ENCODE results near the gene LRRC8D. TPM values are rescaled to one million over a fixed set of nuclear protein-coding genes. Genes with fewer than 3 reads are reported as not detected.
A peak's percentile ranks its signal among the peaks of the same experiment; 100 is the strongest.

LRRC8D gene
- total RNA-seq, 3 donors from 2014 or later (not counting 1 experiment from before 2014, with no cell fraction given), result 16.2 to 26.2 (median 17.1) TPM

DNA sequence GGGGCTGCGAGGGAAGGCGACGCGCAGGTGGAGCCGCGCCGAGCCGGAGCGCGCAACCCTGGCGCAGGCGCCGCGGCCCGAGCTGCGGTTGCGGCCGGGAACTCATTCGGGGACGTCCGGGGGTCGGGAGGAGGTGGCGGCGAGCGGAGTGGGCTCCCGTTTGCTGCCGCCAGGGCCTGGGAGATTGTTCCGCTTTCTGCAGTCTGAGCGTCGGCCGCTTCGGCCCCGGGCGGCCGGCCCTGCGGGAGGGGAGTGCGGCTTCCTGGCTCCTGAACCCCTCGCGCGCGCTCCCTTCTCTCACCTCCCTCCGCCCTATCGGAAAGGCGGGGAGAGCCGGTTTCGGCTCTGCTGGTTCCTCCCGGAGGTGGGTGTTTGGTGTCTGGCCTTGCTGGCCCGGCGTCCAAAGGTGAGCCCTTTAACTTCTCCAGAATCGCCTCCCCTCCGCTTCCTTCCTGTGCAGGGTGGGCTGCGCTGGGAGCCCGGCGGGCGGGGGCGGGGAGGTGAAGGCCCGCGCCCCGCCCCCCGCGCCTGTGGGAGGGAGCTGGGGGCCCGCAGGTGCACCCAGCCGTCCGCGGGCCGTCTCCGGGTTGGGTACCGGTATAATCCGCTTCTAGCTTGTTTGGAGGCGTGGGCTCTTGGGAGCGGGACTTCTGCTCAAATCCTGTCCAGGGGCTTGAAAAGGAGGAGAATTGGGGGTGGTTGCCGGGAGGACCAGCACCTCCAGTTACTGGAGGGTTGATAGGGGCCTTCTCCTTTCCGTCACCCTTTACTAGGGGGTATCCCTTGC is 683 bp downstream of the LRRC8D start:
- Mint-ChIP-seq H3K27me3 (ENCODE audit: low read depth in 2 of 2) (no peaks in the 10 kb centered on the region), H3K36me3 (no peaks in the 10 kb centered on the region), H3K4me3 (peak overlapping the region; percentile 95), H3K27ac (peak overlapping the region in 1 of 2 donors; percentile 89), H3K4me1 (peaks cover 24 to 31% of the 10 kb centered on the region in 2 donors), H3K9me3 (no peaks in the 10 kb centered on the region)
- ATAC-seq, result peak; percentile 52 to 77 (median 64)
- intact Hi-C loops (cut with micrococcal nuclease), result loop anchor here (5.0 kb wide), 1 partner anchor 176 kb away; the partner anchor contains the start of gene ZNF326
- WGBS (ENCODE audit: insufficient coverage), result under 1% methylated on average over 72 of the region's 73 CpGs
- no peaks in the 10 kb centered on the region for H3K9me3 ChIP-seq (ENCODE audit: control insufficient read depth, insufficient read depth, low read length)
- DNase-seq, result peak; percentile 57 to 76
- TF ChIP-seq, protein P1, sequence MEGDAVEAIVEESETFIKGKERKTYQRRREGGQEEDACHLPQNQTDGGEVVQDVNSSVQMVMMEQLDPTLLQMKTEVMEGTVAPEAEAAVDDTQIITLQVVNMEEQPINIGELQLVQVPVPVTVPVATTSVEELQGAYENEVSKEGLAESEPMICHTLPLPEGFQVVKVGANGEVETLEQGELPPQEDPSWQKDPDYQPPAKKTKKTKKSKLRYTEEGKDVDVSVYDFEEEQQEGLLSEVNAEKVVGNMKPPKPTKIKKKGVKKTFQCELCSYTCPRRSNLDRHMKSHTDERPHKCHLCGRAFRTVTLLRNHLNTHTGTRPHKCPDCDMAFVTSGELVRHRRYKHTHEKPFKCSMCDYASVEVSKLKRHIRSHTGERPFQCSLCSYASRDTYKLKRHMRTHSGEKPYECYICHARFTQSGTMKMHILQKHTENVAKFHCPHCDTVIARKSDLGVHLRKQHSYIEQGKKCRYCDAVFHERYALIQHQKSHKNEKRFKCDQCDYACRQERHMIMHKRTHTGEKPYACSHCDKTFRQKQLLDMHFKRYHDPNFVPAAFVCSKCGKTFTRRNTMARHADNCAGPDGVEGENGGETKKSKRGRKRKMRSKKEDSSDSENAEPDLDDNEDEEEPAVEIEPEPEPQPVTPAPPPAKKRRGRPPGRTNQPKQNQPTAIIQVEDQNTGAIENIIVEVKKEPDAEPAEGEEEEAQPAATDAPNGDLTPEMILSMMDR (IDR thresholded peaks at IDR 0.05), result no peak
- H3K27me3 ChIP-seq (ENCODE audit: control insufficient read depth, insufficient read depth, low read length), result peaks cover 2% of the 10 kb centered on the region
- H3K4me3 ChIP-seq (ENCODE audit: low read length), result peak overlapping the region; percentile 85
- peaks cover 20% of the 10 kb centered on the region for H3K4me1 ChIP-seq (ENCODE audit: control insufficient read depth, insufficient read depth, low read length)
- peak overlapping the region; percentile 63 for H3K27ac ChIP-seq (ENCODE audit: low read length)
- no peaks in the 10 kb centered on the region for H3K36me3 ChIP-seq (ENCODE audit: control insufficient read depth, insufficient read depth, low read length)

DNA sequence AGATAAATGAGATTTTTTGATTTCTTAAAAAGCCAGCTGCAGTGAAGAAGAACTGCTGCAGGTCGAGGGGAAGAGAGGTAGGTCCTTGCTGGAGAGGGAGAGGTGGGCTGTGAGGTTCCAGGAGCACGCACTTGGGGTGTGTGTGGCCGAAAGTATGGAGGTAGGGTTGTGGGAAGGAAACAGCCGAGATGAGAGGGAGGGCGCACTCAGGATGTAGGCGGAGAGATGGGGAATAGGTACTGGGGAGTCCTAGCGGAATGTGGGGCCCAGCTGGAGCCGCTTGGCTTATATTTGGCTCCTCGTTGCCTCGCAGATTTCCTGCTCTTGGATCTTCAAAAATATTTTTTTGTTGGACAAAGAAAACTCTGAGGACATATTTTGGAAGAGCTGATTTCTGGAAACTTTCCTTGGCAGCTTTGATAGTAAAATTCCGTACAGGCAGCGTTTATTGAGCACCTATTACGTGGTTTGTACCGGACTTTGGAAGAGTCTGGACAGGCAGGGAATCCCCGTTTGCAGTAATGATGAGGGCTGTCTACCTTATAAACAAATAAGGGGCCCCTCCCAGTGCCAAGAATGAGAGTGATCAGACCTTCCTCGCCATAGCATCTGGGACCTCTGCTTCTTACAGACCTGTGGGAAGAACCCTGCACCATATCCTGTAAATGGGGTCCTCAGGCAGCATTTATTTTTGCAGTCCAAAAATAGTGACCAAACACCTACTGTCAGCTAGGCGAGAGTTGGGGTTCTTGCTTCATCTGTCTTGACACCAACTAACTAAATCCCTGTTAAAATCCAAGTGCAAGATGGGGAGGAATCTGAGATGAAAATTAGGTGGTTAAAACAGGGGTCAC is 1.5 kb downstream of the LRRC8D start:
- H3K36me3 Mint-ChIP-seq, result no peaks in the 10 kb centered on the region
- ATAC-seq (no peak), DNase-seq (no peak)
- intact Hi-C loops (cut with micrococcal nuclease), result loop anchor here (5.0 kb wide), 1 partner anchor 175 kb away; the partner anchor contains the start of gene ZNF326
- Histone ChIP-seq H3K36me3 (ENCODE audit: control insufficient read depth, insufficient read depth, low read length) (no peaks in the 10 kb centered on the region), H3K27ac (ENCODE audit: low read length) (no peak overlapping the region), H3K9me3 (ENCODE audit: control insufficient read depth, insufficient read depth, low read length) (no peaks in the 10 kb centered on the region), H3K4me3 (ENCODE audit: low read length) (peak overlapping the region; percentile 85), H3K4me1 (ENCODE audit: control insufficient read depth, insufficient read depth, low read length) (peaks cover 20% of the 10 kb centered on the region), H3K27me3 (ENCODE audit: control insufficient read depth, insufficient read depth, low read length) (no peaks in the 10 kb centered on the region)
- peak overlapping the region in 1 of 2 donors; percentile 89 for H3K27ac Mint-ChIP-seq
- peak overlapping the region; percentile 95 for H3K4me3 Mint-ChIP-seq
- 63% methylated on average over 17 of the region's 17 CpGs for whole genome bisulfite sequencing (ENCODE audit: insufficient coverage)
- H3K9me3 Mint-ChIP-seq, result no peaks in the 10 kb centered on the region
- H3K27me3 Mint-ChIP-seq (ENCODE audit: low read depth in 2 of 2), result no peaks in the 10 kb centered on the region
- H3K4me1 Mint-ChIP-seq, result peaks cover 24 to 31% of the 10 kb centered on the region in 2 donors
- TF ChIP-seq, protein P1 (IDR thresholded peaks at IDR 0.05), result no peak

DNA sequence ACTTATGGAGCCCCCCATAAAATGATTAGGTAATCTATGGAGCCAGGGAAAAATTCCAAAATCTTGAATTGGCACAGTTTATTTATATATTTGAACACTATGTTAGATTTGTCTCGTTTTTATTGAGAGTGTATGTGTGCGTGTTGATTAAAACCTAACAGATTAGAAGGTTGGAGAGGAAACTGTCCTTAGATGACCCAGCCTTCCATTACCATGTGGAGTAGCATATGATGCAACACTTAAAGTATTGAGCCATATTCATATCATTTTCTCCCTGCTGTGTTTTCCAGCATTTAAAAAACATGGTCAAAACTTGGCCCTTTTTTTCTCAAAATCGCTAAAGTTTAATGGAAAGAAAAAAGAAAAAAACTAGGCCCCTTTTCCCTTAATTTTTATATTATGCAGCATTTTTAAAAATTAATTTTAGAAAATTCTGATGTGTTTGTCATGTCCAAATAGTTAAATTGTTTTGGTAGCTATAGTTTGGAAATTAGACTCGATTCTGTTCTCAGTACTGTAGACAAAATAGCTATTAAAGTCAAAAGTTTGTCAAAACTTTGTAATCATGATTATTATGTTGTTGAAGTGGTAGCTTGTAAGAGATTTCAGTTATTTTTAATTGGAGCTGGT is 2.3 kb downstream of the LRRC8D start:
- Histone ChIP-seq H3K27me3 (ENCODE audit: control insufficient read depth, insufficient read depth, low read length) (no peaks in the 10 kb centered on the region), H3K36me3 (ENCODE audit: control insufficient read depth, insufficient read depth, low read length) (no peaks in the 10 kb centered on the region), H3K4me1 (ENCODE audit: control insufficient read depth, insufficient read depth, low read length) (peaks cover 20% of the 10 kb centered on the region), H3K27ac (ENCODE audit: low read length) (no peak overlapping the region), H3K9me3 (ENCODE audit: control insufficient read depth, insufficient read depth, low read length) (no peaks in the 10 kb centered on the region), H3K4me3 (ENCODE audit: low read length) (no peak overlapping the region)
- DNase-seq, result no peak
- Mint-ChIP-seq H3K27me3 (ENCODE audit: low read depth in 2 of 2) (no peaks in the 10 kb centered on the region), H3K27ac (peak overlapping the region; percentile 8 to 89), H3K4me3 (peak overlapping the region; percentile 95), H3K36me3 (no peaks in the 10 kb centered on the region), H3K9me3 (no peaks in the 10 kb centered on the region), H3K4me1 (peaks cover 24 to 31% of the 10 kb centered on the region in 2 donors)
- no peak for ATAC-seq
- 78% methylated on average over 3 of the region's 4 CpGs for WGBS (ENCODE audit: insufficient coverage)
- TF ChIP-seq, protein P1 (IDR thresholded peaks at IDR 0.05), result no peak
- intact Hi-C loops (cut with micrococcal nuclease), result loop anchor here (5.0 kb wide), 1 partner anchor 174 kb away; the partner anchor contains the start of gene ZNF326

Measured in natural killer cell (primary cell).